ENCODE data around the gene UBTD1. TPM values are rescaled to one million over a fixed set of nuclear protein-coding genes. Genes with fewer than 3 reads are reported as not detected.

Gene UBTD1
- polyA plus RNA-seq, 1 donor from 2014 or later, result 3.3 TPM

DNA sequence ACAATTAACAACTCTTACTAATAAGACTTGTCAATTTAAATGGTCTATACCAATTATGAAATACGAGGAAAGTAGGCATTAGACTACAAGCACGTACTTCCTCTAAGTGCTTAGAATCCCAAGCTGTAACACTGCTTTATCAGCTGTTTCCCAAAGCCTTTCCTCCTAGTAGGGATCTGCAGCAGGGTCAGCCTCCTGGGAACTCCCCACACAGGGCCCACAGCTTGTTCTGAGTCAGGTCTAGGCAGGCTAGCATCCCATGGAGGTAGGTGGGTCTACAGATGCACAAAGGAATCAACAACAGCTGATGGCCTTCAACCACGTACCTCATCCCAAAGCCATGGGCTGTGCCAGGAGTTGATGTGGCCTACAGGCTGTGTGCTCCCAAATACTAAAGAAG is 15.2 kb upstream of the UBTD1 start:
- H3K9me2 ChIP-seq (ENCODE audit: insufficient read depth, low read length), result no peaks in the 10 kb centered on the region
- no peak for TF ChIP-seq TAF1 (IDR thresholded peaks at IDR 0.05; ENCODE audit: low read depth)
- TF ChIP-seq POLR2AphosphoS5 (IDR thresholded peaks at IDR 0.05), result no peak
- TF ChIP-seq MXI1 (conservative IDR thresholded peaks at IDR 0.05; ENCODE audit: poor library complexity, severe bottlenecking), result no peak
- no peak for TF ChIP-seq EZH2 (IDR thresholded peaks at IDR 0.05; ENCODE audit: borderline replicate concordance, insufficient read depth, low read length, poor library complexity, severe bottlenecking)
- no peak for TF ChIP-seq CTCF (IDR thresholded peaks at IDR 0.05; ENCODE audit: poor library complexity, severe bottlenecking)
- TF ChIP-seq REST (IDR thresholded peaks at IDR 0.05; ENCODE audit: borderline replicate concordance), result no peak
- TF ChIP-seq EP300 (conservative IDR thresholded peaks at IDR 0.05; ENCODE audit: poor library complexity, severe bottlenecking), result no peak
- no peak for TF ChIP-seq RAD21 (conservative IDR thresholded peaks at IDR 0.05)
- no peak for TF ChIP-seq SMC3 (conservative IDR thresholded peaks at IDR 0.05; ENCODE audit: poor library complexity)
- H3K9me3 ChIP-seq (ENCODE audit: low read length), result no peaks in the 10 kb centered on the region
- H3K4me3 ChIP-seq (ENCODE audit: low read length), result no peak overlapping the region
- no peaks in the 10 kb centered on the region for H4K20me1 ChIP-seq (ENCODE audit: insufficient read depth)
- no peak overlapping the region for H3K27ac ChIP-seq (ENCODE audit: low read length)
- no peak overlapping the region for H2AFZ ChIP-seq (ENCODE audit: low read depth, low read length)
- no peak overlapping the region for H3K4me2 ChIP-seq (ENCODE audit: low read length)
- H3K27me3 ChIP-seq (ENCODE audit: insufficient read depth, low read depth, low read length), result no peaks in the 10 kb centered on the region
- no peaks in the 10 kb centered on the region for H3F3A ChIP-seq (ENCODE audit: insufficient read depth, low read length, poor library complexity, severe bottlenecking)
- no peak overlapping the region for H3K9ac ChIP-seq (ENCODE audit: low read length)
- peaks cover 8% of the 10 kb centered on the region for H3K36me3 ChIP-seq (ENCODE audit: insufficient read depth, low read length)
- peaks cover 11% of the 10 kb centered on the region for H3K79me2 ChIP-seq (replicated peaks; ENCODE audit: insufficient read depth, low read length)

DNA sequence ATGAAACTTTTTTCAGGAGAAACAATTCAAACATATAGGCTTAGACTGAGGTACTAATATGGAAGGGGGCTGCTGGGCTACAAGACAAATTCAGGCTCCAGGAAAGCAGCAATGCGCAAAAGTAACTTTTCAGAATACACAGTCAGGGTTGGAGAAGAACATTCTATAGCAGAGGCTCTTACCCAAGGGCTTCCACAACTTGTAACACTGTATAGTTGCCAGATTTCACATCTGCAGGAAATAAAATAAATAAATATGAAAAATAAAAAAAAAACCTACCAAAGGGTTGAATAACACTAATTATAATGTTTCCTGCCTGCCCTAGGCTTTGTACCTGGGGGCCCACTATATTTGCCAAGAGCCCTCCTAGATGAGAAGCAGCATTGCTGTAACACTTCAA is 14.8 kb upstream of the UBTD1 start:
- H3K9ac ChIP-seq (ENCODE audit: low read length), result no peak overlapping the region
- no peak overlapping the region for H3K4me3 ChIP-seq (ENCODE audit: low read length)
- TF ChIP-seq POLR2AphosphoS5 (IDR thresholded peaks at IDR 0.05), result no peak
- H3K9me2 ChIP-seq (ENCODE audit: insufficient read depth, low read length), result no peaks in the 10 kb centered on the region
- H4K20me1 ChIP-seq (ENCODE audit: insufficient read depth), result no peaks in the 10 kb centered on the region
- no peaks in the 10 kb centered on the region for H3F3A ChIP-seq (ENCODE audit: insufficient read depth, low read length, poor library complexity, severe bottlenecking)
- H3K4me2 ChIP-seq (ENCODE audit: low read length), result no peak overlapping the region
- peaks cover 13% of the 10 kb centered on the region for H3K79me2 ChIP-seq (replicated peaks; ENCODE audit: insufficient read depth, low read length)
- no peaks in the 10 kb centered on the region for H3K9me3 ChIP-seq (ENCODE audit: low read length)
- no peak overlapping the region for H3K27ac ChIP-seq (ENCODE audit: low read length)
- no peaks in the 10 kb centered on the region for H3K27me3 ChIP-seq (ENCODE audit: insufficient read depth, low read depth, low read length)
- peaks cover 8% of the 10 kb centered on the region for H3K36me3 ChIP-seq (ENCODE audit: insufficient read depth, low read length)
- H2AFZ ChIP-seq (ENCODE audit: low read depth, low read length), result no peak overlapping the region

All from neural cell (in vitro differentiated cells).